Measurements from ENCODE around the gene FIGNL1. TPM values are rescaled to one million over a fixed set of nuclear protein-coding genes. Genes with fewer than 3 reads are reported as not detected.

Gene FIGNL1
- 28.0 TPM for total RNA-seq (2021; ENCODE audit: unreplicated experiment)
- polyA plus RNA-seq (2012; ENCODE audit: insufficient read length), result 5.9 TPM
- Bru-seq, nascent RNA, result percentile 67 among the genes with signal in this experiment
- BruChase-seq, experiment 1, labeled RNA remaining after a 2-hour chase, result percentile 96 among the genes with signal in this experiment
- BruChase-seq, experiment 2, labeled RNA remaining after a 6-hour chase, result percentile 91 among the genes with signal in this experiment
- long read RNA-seq, transcript FIGNL1-213 (3 exons, 3,368 nt), result major isoform, 14 of 66 reads
- long read RNA-seq, transcript FIGNL1-202 (4 exons, 3,485 nt), result minor isoform, 8 of 66 reads
- long read RNA-seq, partial matches to known transcripts, result 0 of 66 reads
- long read RNA-seq, other reads (novel, unspliced or antisense), result 35 of 66 reads

GRCh38 chr7:50449881-50450589 is at the start of gene FIGNL1:
Gene FIGNL1, minus strand, starts transcription at chr7:50450350. Its CDS starts 3,063 bp downstream, at chr7:50447287.
- ChIA-PET POLR2A (no interaction called here), CTCF (interaction anchor here (0.7 kb wide), 1 partner anchor 269 kb away, joined by 3 read pairs; no protein-coding TSS in a partner anchor)
- TF ChIP-seq REST (IDR thresholded peaks at IDR 0.05; ENCODE audit: insufficient read depth in 1 of 2, low read depth in 2 of 2, low read length in 1 of 2) (0 out of 4 replicates have a peak, but pooled peaks of 1 of the 2 experiments have one; percentile 42), SIN3A (IDR thresholded peaks at IDR 0.05; ENCODE audit: borderline replicate concordance, insufficient read depth, low read depth, low read length) (peak; percentile 97), POLR2AphosphoS5 (IDR thresholded peaks at IDR 0.05; ENCODE audit: low read depth, low read length) (peak; percentile 85), TCF7L2 (IDR thresholded peaks at IDR 0.05; ENCODE audit: low read depth, low read length) (peak; percentile 84)
- TF ChIP-seq, protein P1, sequence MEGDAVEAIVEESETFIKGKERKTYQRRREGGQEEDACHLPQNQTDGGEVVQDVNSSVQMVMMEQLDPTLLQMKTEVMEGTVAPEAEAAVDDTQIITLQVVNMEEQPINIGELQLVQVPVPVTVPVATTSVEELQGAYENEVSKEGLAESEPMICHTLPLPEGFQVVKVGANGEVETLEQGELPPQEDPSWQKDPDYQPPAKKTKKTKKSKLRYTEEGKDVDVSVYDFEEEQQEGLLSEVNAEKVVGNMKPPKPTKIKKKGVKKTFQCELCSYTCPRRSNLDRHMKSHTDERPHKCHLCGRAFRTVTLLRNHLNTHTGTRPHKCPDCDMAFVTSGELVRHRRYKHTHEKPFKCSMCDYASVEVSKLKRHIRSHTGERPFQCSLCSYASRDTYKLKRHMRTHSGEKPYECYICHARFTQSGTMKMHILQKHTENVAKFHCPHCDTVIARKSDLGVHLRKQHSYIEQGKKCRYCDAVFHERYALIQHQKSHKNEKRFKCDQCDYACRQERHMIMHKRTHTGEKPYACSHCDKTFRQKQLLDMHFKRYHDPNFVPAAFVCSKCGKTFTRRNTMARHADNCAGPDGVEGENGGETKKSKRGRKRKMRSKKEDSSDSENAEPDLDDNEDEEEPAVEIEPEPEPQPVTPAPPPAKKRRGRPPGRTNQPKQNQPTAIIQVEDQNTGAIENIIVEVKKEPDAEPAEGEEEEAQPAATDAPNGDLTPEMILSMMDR (IDR thresholded peaks at IDR 0.05), result no peak
- in situ Hi-C loops (cut with HindIII; ENCODE audit: low pct_unique_long_range_greater_than_20kb, low sequenced_read_pairs) (no loop called here), intact Hi-C loops (cut with micrococcal nuclease; ENCODE audit: unreplicated experiment) (no loop called here)
- Histone ChIP-seq H3K27ac (ENCODE audit: low read length) (peak within 1 kb of the TSS; percentile 93), H3K4me1 (ENCODE audit: control insufficient read depth, insufficient read depth, low read length) (peaks cover 15% of the 10 kb centered on the region; the same call in 1 of the 2 replicates), H3K27me3 (ENCODE audit: control insufficient read depth, insufficient read depth, low read length) (no peaks in the 10 kb centered on the region), H3K36me3 (ENCODE audit: control insufficient read depth, insufficient read depth, low read length) (peaks cover 11% of the 10 kb centered on the region; the same call in 1 of the 2 replicates), H3K4me3 (ENCODE audit: low read depth in 2 of 2, low read length in 2 of 2) (peak within 1 kb of the TSS; percentile 75 to 88), H3K9me3 (ENCODE audit: control insufficient read depth, insufficient read depth, low read depth, low read length) (no peaks in the 10 kb centered on the region)
- DNase-seq (ENCODE audit: low read depth, low spot score) (peak; percentile 53), ATAC-seq (peak; percentile 99)
- BruUV-seq (replicated peaks), result no TSS peak

- no peaks in the 10 kb centered on the region for H3K4me1 ChIP-seq (ENCODE audit: control insufficient read depth, insufficient read depth, low read length)
- TF ChIP-seq SIN3A (IDR thresholded peaks at IDR 0.05; ENCODE audit: borderline replicate concordance, insufficient read depth, low read depth, low read length) (no peak), TCF7L2 (IDR thresholded peaks at IDR 0.05; ENCODE audit: low read depth, low read length) (no peak), REST (IDR thresholded peaks at IDR 0.05; ENCODE audit: insufficient read depth in 1 of 2, low read depth in 2 of 2, low read length in 1 of 2) (no peak), POLR2AphosphoS5 (IDR thresholded peaks at IDR 0.05; ENCODE audit: low read depth, low read length) (no peak)
- TF ChIP-seq, protein P1 (IDR thresholded peaks at IDR 0.05), result no peak
- ChIA-PET CTCF (no interaction called here), POLR2A (no interaction called here)
- no peak overlapping the region for H3K27ac ChIP-seq (ENCODE audit: low read length)
- H3K27me3 ChIP-seq (ENCODE audit: control insufficient read depth, insufficient read depth, low read length), result peaks cover 11% of the 10 kb centered on the region
- in situ Hi-C loops (cut with HindIII; ENCODE audit: low pct_unique_long_range_greater_than_20kb, low sequenced_read_pairs), result no loop called here
- ATAC-seq, result no peak
- no peaks in the 10 kb centered on the region for H3K36me3 ChIP-seq (ENCODE audit: control insufficient read depth, insufficient read depth, low read length)
- no peak overlapping the region for H3K4me3 ChIP-seq (ENCODE audit: low read depth in 2 of 2, low read length in 2 of 2)
- intact Hi-C loops (cut with micrococcal nuclease; ENCODE audit: unreplicated experiment), result no loop called here
- DNase-seq (ENCODE audit: low read depth, low spot score), result no peak
- BruUV-seq (replicated peaks), result no TSS peak
- H3K9me3 ChIP-seq (ENCODE audit: control insufficient read depth, insufficient read depth, low read depth, low read length), result no peaks in the 10 kb centered on the region
Observed at GRCh38 chr7:50499092-50499491, 48.9 kb upstream of the FIGNL1 start.

Measured in Panc1 (cell line).